ENCODE measurements around the gene RAB14. TPM values are rescaled to one million over a fixed set of nuclear protein-coding genes. Genes with fewer than 3 reads are reported as not detected.

The RAB14 gene
- total RNA-seq, 1 experiment from 2014 or later: 63.1 TPM

GRCh38 chr9:121246821-121247561, 45.3 kb upstream of the RAB14 start:
- ChIA-PET CTCF (interaction anchor here (1.2 kb wide), 1 partner anchor 31 kb away, joined by 4 read pairs; no protein-coding TSS in a partner anchor), POLR2A (no interaction called here), RAD21 (ENCODE audit: low non-redundant PET in 1 of 2, low total read pairs in 2 of 2, uncharacterized antibody in 2 of 2, unreplicated experiment in 2 of 2) (no interaction called here)
- Histone ChIP-seq H4K20me1 (ENCODE audit: insufficient read depth) (no peaks in the 10 kb centered on the region), H3K9me3 (ENCODE audit: control insufficient read depth in 1 of 2, insufficient read depth in 1 of 2, low read depth in 1 of 2, low read length in 2 of 2) (no peaks in the 10 kb centered on the region; a peak in 1 of 4 replicates), H3K9me2 (ENCODE audit: insufficient read depth) (no peaks in the 10 kb centered on the region), H3K9ac (ENCODE audit: low read length) (no peak overlapping the region), H3K4me3 (replicated peaks in 1 of 2; ENCODE audit: low read depth in 1 of 2, low read length in 2 of 2) (no peak overlapping the region), H3K27me3 (ENCODE audit: insufficient read depth, low read length) (no peaks in the 10 kb centered on the region), H3K4me2 (ENCODE audit: low read length) (no peak overlapping the region), H3K4me1 (ENCODE audit: control insufficient read depth in 1 of 2, insufficient read depth in 2 of 2, low read length in 2 of 2) (no peaks in the 10 kb centered on the region), H2AFZ (ENCODE audit: low read depth, low read length, poor library complexity, severe bottlenecking) (no peak overlapping the region), H3K27ac (ENCODE audit: low read depth, low read length) (no peak overlapping the region), H3K36me3 (ENCODE audit: control insufficient read depth in 1 of 2, insufficient read depth in 2 of 2, low read length in 2 of 2) (no peaks in the 10 kb centered on the region), H3K79me2 (ENCODE audit: insufficient read depth, low read length) (no peaks in the 10 kb centered on the region)
- no peak for DNase-seq (ENCODE audit: low read depth, low spot score)
- intact Hi-C loops (cut with micrococcal nuclease): no loop called here
- no peak for ATAC-seq
- TF ChIP-seq JUND (IDR thresholded peaks at IDR 0.05): no peak
- TF ChIP-seq ZBTB33 (IDR thresholded peaks at IDR 0.05; ENCODE audit: extremely low read depth, insufficient replicate concordance, low read length): no peak
- no peak for TF ChIP-seq FOSL1 (IDR thresholded peaks at IDR 0.05; ENCODE audit: low read depth)
- TF ChIP-seq SRF (IDR thresholded peaks at IDR 0.05; ENCODE audit: low read depth): no peak
- no peak for TF ChIP-seq ATF3 (IDR thresholded peaks at IDR 0.05)
- no peak for TF ChIP-seq EGR1 (IDR thresholded peaks at IDR 0.05; ENCODE audit: low read depth)
- TF ChIP-seq ELF1 (IDR thresholded peaks at IDR 0.05; ENCODE audit: borderline replicate concordance, low read depth): no peak
- TF ChIP-seq SP1 (IDR thresholded peaks at IDR 0.05; ENCODE audit: low read depth): no peak
- TF ChIP-seq EZH2 (IDR thresholded peaks at IDR 0.05): no peak
- TF ChIP-seq CEBPB (IDR thresholded peaks at IDR 0.05; ENCODE audit: low read depth): no peak
- no peak for TF ChIP-seq REST (IDR thresholded peaks at IDR 0.05; ENCODE audit: low read depth)
- no TSS peak for BruUV-seq (replicated peaks)

Measured in HCT116 (cell line).